Astrocyte (in vitro differentiated cells and primary cell): ENCODE results near the gene IMPA2.

ENCODE experiments used
- EZH2 ChIP-seq: IDR thresholded peaks from 2 replicates; pipeline ENCODE4 v1.6.1; 2012; ENCODE audit warnings: mild to moderate bottlenecking, low read length, inconsistent platforms; ENCODE audit not compliant: insufficient read depth
- TF ChIP-seq, protein P1 (sequence below): IDR thresholded peaks from 2 replicates; pipeline ENCODE4 v1.5.1; 2011; ENCODE audit warnings: low read depth, mild to moderate bottlenecking, inconsistent platforms, low read length, moderate library complexity; ENCODE audit not compliant: insufficient read depth

DNA sequence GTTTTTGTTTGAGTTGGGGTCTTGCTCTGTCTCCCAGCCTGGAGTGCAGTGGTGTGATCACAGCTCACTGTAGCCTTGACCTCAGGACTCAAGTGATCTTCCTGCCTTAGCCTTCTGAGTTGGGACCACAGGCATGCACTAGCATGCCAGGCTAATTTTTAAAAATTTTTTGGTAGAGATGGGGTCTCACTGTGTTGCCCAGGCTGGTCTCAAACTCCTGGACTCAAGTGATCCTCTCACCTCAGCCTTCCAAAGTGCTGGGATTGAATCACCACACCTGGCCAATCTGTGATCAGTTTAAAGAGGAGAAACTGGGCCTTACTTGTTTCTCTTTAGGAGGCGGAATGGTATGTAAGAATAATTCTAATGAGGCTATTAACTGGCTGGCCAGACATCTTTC is 49.9 kb downstream of the IMPA2 start:
- TF ChIP-seq, protein P1, sequence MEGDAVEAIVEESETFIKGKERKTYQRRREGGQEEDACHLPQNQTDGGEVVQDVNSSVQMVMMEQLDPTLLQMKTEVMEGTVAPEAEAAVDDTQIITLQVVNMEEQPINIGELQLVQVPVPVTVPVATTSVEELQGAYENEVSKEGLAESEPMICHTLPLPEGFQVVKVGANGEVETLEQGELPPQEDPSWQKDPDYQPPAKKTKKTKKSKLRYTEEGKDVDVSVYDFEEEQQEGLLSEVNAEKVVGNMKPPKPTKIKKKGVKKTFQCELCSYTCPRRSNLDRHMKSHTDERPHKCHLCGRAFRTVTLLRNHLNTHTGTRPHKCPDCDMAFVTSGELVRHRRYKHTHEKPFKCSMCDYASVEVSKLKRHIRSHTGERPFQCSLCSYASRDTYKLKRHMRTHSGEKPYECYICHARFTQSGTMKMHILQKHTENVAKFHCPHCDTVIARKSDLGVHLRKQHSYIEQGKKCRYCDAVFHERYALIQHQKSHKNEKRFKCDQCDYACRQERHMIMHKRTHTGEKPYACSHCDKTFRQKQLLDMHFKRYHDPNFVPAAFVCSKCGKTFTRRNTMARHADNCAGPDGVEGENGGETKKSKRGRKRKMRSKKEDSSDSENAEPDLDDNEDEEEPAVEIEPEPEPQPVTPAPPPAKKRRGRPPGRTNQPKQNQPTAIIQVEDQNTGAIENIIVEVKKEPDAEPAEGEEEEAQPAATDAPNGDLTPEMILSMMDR = no peak
- TF ChIP-seq EZH2 = no peak
